OCI-LY3 (cell line): ENCODE measurements around the gene XRCC5.

Source experiments
- H2AFZ ChIP-seq: fragments of 200-600, 300-600 bp; shearing (Covaris generic); 2 replicates; pipeline ENCODE4 v1.6.0; 2014; ENCODE audit warnings: antibody characterized with exemption, low read depth, low read length
- H3K27ac ChIP-seq: fragments of 200-600, 300-600 bp; sonication (generic); 2 replicates; pipeline ENCODE4 v1.5.1; 2014; ENCODE audit warnings: mild to moderate bottlenecking, low read length, moderate library complexity, mixed read lengths
- H3K27me3 ChIP-seq: fragments of 200-600, 300-600 bp; sonication (generic); 2 replicates; pipeline ENCODE4 v1.6.1; 2014; ENCODE audit warnings: low read depth, low read length, mixed read lengths
- H3K36me3 ChIP-seq: fragments of 200-600, 300-600 bp; sonication (generic); replicated peaks from 2 replicates; pipeline ENCODE3; 2014; ENCODE audit warnings: low read depth, low read length, mixed read lengths
- H3K4me1 ChIP-seq: fragments of 300-600, 200-600 bp; sonication (generic); 2 replicates; pipeline ENCODE4 v1.6.1; 2014; ENCODE audit warnings: low read length, mixed read lengths
- H3K4me2 ChIP-seq: fragments of 200-600, 300-600 bp; sonication (generic); 2 replicates; pipeline ENCODE4 v1.6.1; 2014; ENCODE audit warnings: low read length, mixed read lengths
- H3K4me3 ChIP-seq: fragments of 300-600, 200-600 bp; sonication (generic); 2 replicates; pipeline ENCODE4 v1.5.1; 2014; ENCODE audit warnings: antibody characterized with exemption, mild to moderate bottlenecking, low read length, moderate library complexity
- H3K79me2 ChIP-seq: fragments of 300-600, 200-600 bp; shearing (Covaris generic); 2 replicates; pipeline ENCODE4 v1.6.1; 2014; ENCODE audit warnings: mild to moderate bottlenecking, low read length, mixed read lengths
- H3K9ac ChIP-seq: fragments of 300-600, 200-600 bp; shearing (Covaris generic); 2 replicates; pipeline ENCODE4 v1.6.0; 2014; ENCODE audit warnings: mild to moderate bottlenecking, low read length, moderate library complexity
- H3K9me3 ChIP-seq: fragments of 200-600, 300-600 bp; shearing (Covaris generic); 2 replicates; pipeline ENCODE4 v1.6.1; 2014; ENCODE audit warnings: low read length, mixed read lengths; ENCODE audit not compliant: insufficient read depth
- H4K20me1 ChIP-seq: fragments of 200-600, 300-600 bp; sonication (generic); 2 replicates; pipeline ENCODE4 v1.6.1; 2016; ENCODE audit warnings: low read length, mixed read lengths; ENCODE audit not compliant: insufficient read depth
- EZH2phosphoT487 ChIP-seq: fragments of 200-600 bp; shearing (Covaris generic); IDR thresholded peaks from 2 replicates; pipeline ENCODE4 v1.6.1; 2018; ENCODE audit warnings: antibody characterized with exemption, mixed run types, low read depth
- TF ChIP-seq, protein P1 (sequence below): fragments of 200-600, 300-600 bp; sonication (generic); IDR thresholded peaks from 2 replicates; pipeline ENCODE4 v1.5.1; 2014; ENCODE audit warnings: antibody characterized with exemption, low read length, low read depth

XRCC5 gene

DNA sequence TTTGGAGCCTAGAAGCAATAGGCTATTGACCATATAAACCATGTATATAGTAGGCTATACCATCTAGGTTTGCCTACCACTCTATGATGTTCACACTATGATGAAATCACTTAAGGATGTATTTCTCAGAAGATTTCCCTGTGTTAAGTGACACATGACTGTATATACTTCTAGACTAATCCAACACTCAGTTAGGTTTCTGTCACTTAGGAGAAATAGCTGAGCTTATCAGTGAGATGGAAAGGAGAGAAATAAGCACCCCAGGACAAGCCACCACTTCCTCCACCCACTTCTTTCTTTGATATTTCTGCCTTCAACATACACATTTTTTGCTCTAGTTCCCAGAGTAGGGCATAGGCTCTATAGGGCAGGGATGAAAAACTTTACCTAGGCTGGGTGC lies 35.4 kb upstream of the XRCC5 start:
- no peaks in the 10 kb centered on the region for H3K9me3 ChIP-seq
- H3K27ac ChIP-seq: no peak overlapping the region
- peaks cover 7% of the 10 kb centered on the region for H3K4me1 ChIP-seq
- H3K4me3 ChIP-seq: no peak overlapping the region
- H3K79me2 ChIP-seq: no peaks in the 10 kb centered on the region
- no peak overlapping the region for H3K4me2 ChIP-seq
- H3K36me3 ChIP-seq: peaks cover 5% of the 10 kb centered on the region
- H4K20me1 ChIP-seq: no peaks in the 10 kb centered on the region
- H3K9ac ChIP-seq: no peak overlapping the region
- no peak overlapping the region for H2AFZ ChIP-seq
- H3K27me3 ChIP-seq: no peaks in the 10 kb centered on the region
- TF ChIP-seq EZH2phosphoT487: no peak
- TF ChIP-seq, protein P1, sequence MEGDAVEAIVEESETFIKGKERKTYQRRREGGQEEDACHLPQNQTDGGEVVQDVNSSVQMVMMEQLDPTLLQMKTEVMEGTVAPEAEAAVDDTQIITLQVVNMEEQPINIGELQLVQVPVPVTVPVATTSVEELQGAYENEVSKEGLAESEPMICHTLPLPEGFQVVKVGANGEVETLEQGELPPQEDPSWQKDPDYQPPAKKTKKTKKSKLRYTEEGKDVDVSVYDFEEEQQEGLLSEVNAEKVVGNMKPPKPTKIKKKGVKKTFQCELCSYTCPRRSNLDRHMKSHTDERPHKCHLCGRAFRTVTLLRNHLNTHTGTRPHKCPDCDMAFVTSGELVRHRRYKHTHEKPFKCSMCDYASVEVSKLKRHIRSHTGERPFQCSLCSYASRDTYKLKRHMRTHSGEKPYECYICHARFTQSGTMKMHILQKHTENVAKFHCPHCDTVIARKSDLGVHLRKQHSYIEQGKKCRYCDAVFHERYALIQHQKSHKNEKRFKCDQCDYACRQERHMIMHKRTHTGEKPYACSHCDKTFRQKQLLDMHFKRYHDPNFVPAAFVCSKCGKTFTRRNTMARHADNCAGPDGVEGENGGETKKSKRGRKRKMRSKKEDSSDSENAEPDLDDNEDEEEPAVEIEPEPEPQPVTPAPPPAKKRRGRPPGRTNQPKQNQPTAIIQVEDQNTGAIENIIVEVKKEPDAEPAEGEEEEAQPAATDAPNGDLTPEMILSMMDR: no peak

DNA sequence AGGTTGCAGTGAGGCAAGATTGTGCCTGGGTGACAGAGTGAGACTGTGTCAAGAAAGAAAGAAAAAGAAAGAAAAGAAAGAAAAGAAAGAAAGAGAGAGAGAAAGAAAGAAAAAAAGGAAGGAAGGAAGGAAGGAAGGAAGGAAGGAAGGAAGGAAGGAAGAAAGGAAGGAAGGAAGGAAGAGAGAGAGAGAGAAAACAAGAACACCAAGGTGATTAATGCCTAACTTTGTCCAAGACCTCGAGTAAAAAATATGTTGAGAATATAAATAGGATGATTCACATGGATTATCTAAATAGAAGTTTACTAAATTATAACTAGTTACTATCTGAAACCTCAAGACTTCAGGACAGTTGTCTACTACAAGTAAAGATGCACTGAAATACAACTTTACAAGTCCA lies 34.8 kb upstream of the XRCC5 start:
- Histone ChIP-seq H3K9me3 (no peaks in the 10 kb centered on the region), H3K9ac (no peak overlapping the region), H3K4me1 (peaks cover 1% of the 10 kb centered on the region), H3K4me3 (no peak overlapping the region), H2AFZ (no peak overlapping the region), H4K20me1 (no peaks in the 10 kb centered on the region), H3K36me3 (peaks cover 5% of the 10 kb centered on the region), H3K27me3 (no peaks in the 10 kb centered on the region), H3K79me2 (no peaks in the 10 kb centered on the region), H3K27ac (no peak overlapping the region), H3K4me2 (no peak overlapping the region)
- no peak for TF ChIP-seq EZH2phosphoT487
- TF ChIP-seq, protein P1: no peak

DNA sequence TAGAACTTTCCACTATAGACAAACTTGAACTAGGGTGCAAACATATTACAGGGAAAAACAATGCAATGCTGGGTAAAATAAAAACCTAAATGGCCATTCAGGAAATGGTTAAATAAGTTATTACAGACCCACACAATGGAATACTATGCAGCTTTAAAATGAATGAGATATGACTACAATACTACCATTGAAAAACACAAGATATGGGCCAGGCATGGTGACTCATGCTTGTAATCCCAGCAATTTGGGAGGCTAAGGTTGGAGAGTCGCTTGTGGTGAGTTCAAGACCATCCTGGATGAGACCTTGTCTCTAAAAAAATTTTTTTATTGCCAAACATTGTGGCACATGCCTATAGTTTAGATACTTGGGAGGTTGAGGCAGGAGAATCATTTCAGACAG lies 34.4 kb upstream of the XRCC5 start:
- TF ChIP-seq, protein P1: no peak
- TF ChIP-seq EZH2phosphoT487: no peak
- Histone ChIP-seq H3K4me2 (no peak overlapping the region), H4K20me1 (no peaks in the 10 kb centered on the region), H3K4me1 (no peaks in the 10 kb centered on the region), H3K36me3 (peaks cover 5% of the 10 kb centered on the region), H3K9me3 (no peaks in the 10 kb centered on the region), H3K79me2 (no peaks in the 10 kb centered on the region), H3K4me3 (no peak overlapping the region), H3K9ac (no peak overlapping the region), H2AFZ (no peak overlapping the region), H3K27ac (no peak overlapping the region), H3K27me3 (no peaks in the 10 kb centered on the region)

DNA sequence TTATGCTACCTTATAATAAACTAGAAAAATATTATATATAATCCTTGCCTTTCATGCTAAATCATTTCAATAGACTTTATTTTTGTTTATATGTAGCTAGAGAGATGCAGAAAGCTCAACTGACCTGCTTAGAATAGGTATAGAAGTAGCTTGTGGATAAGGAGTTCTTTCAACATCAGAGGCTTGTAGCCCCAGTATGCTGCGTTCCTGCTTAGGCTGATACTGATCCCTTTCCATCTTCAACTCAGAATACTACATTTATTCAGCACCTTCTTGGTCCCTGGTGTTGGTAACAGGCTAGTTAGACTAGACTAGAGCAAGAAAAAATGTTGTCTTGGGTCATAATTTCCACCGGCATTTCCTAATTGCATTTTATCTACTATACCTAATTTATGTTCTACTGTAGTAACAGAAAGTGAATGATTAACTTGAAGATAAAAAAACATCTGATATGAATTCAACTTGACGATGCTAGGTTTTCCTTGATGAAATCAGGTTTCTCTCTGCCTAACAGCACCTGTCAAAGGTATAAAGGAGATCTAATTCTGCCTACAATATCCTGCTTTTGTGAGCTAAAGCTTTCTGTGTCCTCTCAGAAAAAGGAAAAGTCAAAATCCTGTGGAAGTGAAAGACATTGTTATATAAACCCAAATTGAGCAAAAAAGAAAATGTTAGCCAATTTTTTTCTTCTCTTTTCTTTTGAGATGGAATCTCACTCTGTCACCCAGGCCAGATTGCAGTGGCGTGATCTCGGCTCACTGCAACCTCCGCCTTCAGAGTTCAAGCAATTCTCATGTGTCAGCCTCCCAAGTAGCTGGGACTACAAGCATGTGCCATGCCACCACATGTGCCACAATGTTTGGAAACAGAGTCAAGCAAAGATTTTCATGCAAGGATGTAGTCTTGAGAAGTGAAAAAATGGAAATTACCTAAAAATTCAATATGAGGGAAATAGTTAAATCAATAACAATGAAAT lies 33.4 kb upstream of the XRCC5 start:
- H3K27ac ChIP-seq: no peak overlapping the region
- H3K36me3 ChIP-seq: peaks cover 5% of the 10 kb centered on the region
- no peaks in the 10 kb centered on the region for H3K9me3 ChIP-seq
- no peaks in the 10 kb centered on the region for H4K20me1 ChIP-seq
- H3K4me2 ChIP-seq: no peak overlapping the region
- no peak overlapping the region for H2AFZ ChIP-seq
- H3K27me3 ChIP-seq: no peaks in the 10 kb centered on the region
- no peak for TF ChIP-seq EZH2phosphoT487
- TF ChIP-seq, protein P1: no peak
- H3K9ac ChIP-seq: no peak overlapping the region
- peaks cover 4% of the 10 kb centered on the region; the same call in 1 of the 2 replicates for H3K4me1 ChIP-seq
- H3K79me2 ChIP-seq: no peaks in the 10 kb centered on the region
- no peak overlapping the region for H3K4me3 ChIP-seq
